Amniotic stem cell (primary cell): ENCODE data around the gene RBM3.

Experiments used
- DNase-seq: peaks from one replicate; lab custom pipeline; 2025; lab: John Stamatoyannopoulos, UW

The RBM3 gene

DNA sequence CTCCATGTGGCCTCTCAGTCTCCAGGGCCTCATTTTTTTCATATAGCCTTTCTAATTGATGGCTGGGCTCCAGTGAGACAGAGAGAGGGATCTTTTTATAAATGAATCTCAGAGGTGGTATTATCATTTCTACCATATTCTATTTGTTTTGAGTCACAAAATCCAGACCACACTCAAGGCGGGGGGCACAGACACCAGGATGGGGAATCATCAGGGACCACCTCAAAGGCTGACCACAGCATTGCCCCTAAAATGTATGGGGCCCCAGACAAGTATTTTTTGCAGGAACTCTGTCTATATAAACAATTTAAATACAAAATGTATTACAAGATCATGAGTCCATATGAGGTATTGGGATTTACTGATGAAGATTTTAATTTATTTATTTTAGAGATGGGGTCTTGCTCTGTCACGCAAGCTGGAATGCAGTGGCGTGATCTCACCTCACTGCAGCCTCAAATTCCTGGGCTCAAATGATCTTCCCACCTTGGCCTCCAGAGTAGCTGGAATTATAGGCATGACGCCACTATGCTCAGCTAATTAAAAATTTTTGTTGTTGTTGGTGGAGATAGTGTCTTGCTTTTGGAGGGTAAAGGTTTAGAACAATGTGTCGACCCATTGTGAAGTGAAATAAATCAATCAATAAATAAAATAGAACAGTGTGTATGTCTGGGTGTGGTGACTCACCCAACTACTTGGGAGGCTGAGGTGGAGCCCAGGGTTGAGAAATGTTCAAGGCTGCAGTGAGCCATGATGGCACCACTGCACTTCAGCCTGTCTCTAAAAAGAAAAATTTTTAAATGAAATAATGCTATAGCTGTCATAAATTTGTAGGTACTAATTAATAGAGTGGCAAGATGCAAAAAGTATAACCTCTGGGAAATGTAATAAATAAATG, 52.4 kb downstream of the RBM3 start:
- DNase-seq: no peak
